Right lobe of liver (tissue), 6 donors: ENCODE data around the gene RIMKLB. TPM values are rescaled to one million over a fixed set of nuclear protein-coding genes. Genes with fewer than 3 reads are reported as not detected.
A peak's percentile ranks its signal among the peaks of the same experiment; 100 is the strongest.

ENCODE experiments used
- ATAC-seq, 4 donors: fragments of 200-7000 bp; cut with Tn5 transposase; one replicate each; pipeline ENCODE4 v1.9.1; 2020; ENCODE audit warnings: mild to moderate bottlenecking in 4 of 4, moderate library complexity in 4 of 4
- DNase-seq, 3 donors: peaks; one replicate each; pipeline ENCODE4 v3.0.0-alpha.2; 2020
- H3K27ac ChIP-seq, 3 donors: fragments of 200-600 bp; one replicate each; pipeline ENCODE4 v1.8.0; 2022
- H3K27me3 ChIP-seq, 2 donors: fragments of 200-600 bp; one replicate each; pipeline ENCODE4 v1.8.0; 2022
- H3K36me3 ChIP-seq, 4 donors: fragments of 200-600 bp; sonication (generic) in 1 of 4; one replicate each; pipeline versions ENCODE4 v1.5.1 to v1.8.0; 2017 to 2022; ENCODE audit warnings: control low read depth in 1 of 4
- H3K4me1 ChIP-seq, 4 donors: fragments of 200-600 bp; sonication (generic) in 1 of 4; one replicate each; pipeline versions ENCODE4 v1.5.1 to v1.8.0; 2017 to 2022; ENCODE audit warnings: control low read depth in 1 of 4
- H3K4me3 ChIP-seq, 3 donors: fragments of 200-600 bp; one replicate each; pipeline ENCODE4 v1.8.0; 2022
- H3K9me3 ChIP-seq, 4 donors: fragments of 200-600 bp; sonication (generic) in 1 of 4; one replicate each; pipeline versions ENCODE4 v1.5.1 to v1.8.0; 2017 to 2022; ENCODE audit warnings: control low read depth in 1 of 4
- POLR2A ChIP-seq: fragments of 450-650 bp; IDR thresholded peaks from one replicate; pipeline ENCODE4 v1.6.1; 2017; ENCODE audit warnings: antibody characterized with exemption, mild to moderate bottlenecking
- WGBS: methylation state at CpG from one replicate; pipeline ENCODE4 v1.1.6; 2018; ENCODE audit warnings: low coverage, low lambda C conversion rate; ENCODE audit not compliant: insufficient coverage; ENCODE audit errors: missing lambda C conversion rate; 5-methylcytosine and 5-hydroxymethylcytosine counted together
- intact Hi-C, 2 donors: fragments of 100-400 bp; cut with DNase I; formaldehyde crosslinking; loops; one replicate each; pipeline versions ENCODE4 v1.11.2 to v1.14.1; 2022
- total RNA-seq, 6 experiments: library from RNA; depleted of rRNA in 2 of 6; stranded (reverse); fragments of >200 nt in 2 of 6; fragmentation: NEBNext Ultra II Directional in 3 of 6; extraction: Animal tissue kit (Norgen Biotek cat#: 25700) in 3 of 6; gene quantifications; one replicate each; pipeline versions ENCODE4 v1.1.0 to v1.2.4, GENCODE V29; 2016 to 2023
- TF ChIP-seq, protein P1 (sequence below), 4 donors: fragments of 200-600 bp in 3 of 4; fragments of 450-650 bp in 1 of 4; IDR thresholded peaks; one replicate each; pipeline versions ENCODE4 v1.5.1 to v1.8.0; 2016 to 2022; ENCODE audit warnings: antibody characterized with exemption in 4 of 4, mild to moderate bottlenecking in 2 of 4
- donor health status: DM: no; HTN: yes; CAD: no.
- donor health status: DM: no; HTN: no; CAD: no.
- donor health status: DM: no; HTN: no; CAD: no.
- donor health status: DM: no; HTN: yes; CAD: no.
- donor health status: DM: no; HTN: yes; CAD: no.

The RIMKLB gene
- total RNA-seq, 6 experiments from 2014 or later: 1.3 to 4.7 (median 2.6) TPM

DNA sequence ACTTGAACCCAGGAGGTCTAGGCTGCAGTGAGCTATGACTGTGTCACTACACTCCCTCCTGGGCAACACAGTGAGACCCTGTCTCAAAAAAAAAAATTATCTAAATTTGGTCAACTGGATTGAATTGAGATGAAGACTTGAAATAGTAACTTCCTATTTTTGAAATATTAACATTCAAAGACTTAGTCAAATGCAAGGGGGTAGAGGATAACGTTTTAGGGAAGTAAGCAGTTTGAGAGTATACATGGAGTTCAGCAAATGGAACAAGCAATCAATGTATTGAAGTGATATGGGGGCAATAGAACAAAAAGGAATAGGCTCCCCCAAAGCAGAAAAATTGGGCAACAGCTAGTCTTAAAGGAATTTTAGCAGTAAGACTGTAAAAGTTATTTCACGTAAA is 30.5 kb upstream of the RIMKLB start:
- 58% methylated on average over 2 of the region's 2 CpGs for WGBS

DNA sequence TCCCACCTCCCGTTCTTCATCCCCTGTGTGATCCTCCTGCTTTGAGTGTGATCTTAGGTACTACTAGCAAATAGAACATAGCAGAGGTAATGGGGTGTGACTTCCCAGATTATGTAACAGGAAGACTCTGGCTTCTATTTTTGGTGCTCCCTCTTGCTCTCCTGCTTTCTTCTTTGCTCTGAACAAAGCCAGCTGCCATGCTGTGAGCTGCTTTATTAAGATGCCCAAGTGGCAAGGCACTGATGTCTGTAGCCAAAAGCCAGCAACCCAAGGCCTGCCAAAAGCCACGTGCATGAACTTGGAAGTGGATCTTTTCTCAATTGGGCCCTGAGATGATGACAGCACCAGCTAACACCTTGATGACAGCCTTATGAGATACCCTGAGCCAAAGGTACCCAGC is 29.4 kb upstream of the RIMKLB start:
- H3K27me3 ChIP-seq: no peaks in the 10 kb centered on the region
- H3K4me3 ChIP-seq: no peak overlapping the region
- no peaks in the 10 kb centered on the region for H3K9me3 ChIP-seq
- intact Hi-C loops: loop anchor here in 1 of 2 donors (10.0 kb wide), 1 partner anchor 376 kb away; no protein-coding TSS in a partner anchor
- ATAC-seq (no peak), DNase-seq (no peak)
- H3K4me1 ChIP-seq: no peaks in the 10 kb centered on the region
- no peak overlapping the region for H3K27ac ChIP-seq
- 44% methylated on average over 2 of the region's 2 CpGs for WGBS
- no peak for TF ChIP-seq POLR2A
- TF ChIP-seq, protein P1, sequence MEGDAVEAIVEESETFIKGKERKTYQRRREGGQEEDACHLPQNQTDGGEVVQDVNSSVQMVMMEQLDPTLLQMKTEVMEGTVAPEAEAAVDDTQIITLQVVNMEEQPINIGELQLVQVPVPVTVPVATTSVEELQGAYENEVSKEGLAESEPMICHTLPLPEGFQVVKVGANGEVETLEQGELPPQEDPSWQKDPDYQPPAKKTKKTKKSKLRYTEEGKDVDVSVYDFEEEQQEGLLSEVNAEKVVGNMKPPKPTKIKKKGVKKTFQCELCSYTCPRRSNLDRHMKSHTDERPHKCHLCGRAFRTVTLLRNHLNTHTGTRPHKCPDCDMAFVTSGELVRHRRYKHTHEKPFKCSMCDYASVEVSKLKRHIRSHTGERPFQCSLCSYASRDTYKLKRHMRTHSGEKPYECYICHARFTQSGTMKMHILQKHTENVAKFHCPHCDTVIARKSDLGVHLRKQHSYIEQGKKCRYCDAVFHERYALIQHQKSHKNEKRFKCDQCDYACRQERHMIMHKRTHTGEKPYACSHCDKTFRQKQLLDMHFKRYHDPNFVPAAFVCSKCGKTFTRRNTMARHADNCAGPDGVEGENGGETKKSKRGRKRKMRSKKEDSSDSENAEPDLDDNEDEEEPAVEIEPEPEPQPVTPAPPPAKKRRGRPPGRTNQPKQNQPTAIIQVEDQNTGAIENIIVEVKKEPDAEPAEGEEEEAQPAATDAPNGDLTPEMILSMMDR (IDR thresholded peaks at IDR 0.05): no peak
- no peaks in the 10 kb centered on the region for H3K36me3 ChIP-seq

More for the DNA sequence above, 30.5 kb upstream of the RIMKLB start:
- H3K27me3 ChIP-seq: no peaks in the 10 kb centered on the region
- H3K4me1 ChIP-seq: no peaks in the 10 kb centered on the region
- DNase-seq (no peak), ATAC-seq (no peak)
- no peak for TF ChIP-seq POLR2A
- TF ChIP-seq, protein P1 (IDR thresholded peaks at IDR 0.05): no peak
- no peak overlapping the region for H3K4me3 ChIP-seq
- no peaks in the 10 kb centered on the region for H3K9me3 ChIP-seq
- H3K36me3 ChIP-seq: no peaks in the 10 kb centered on the region
- intact Hi-C loops: loop anchor here in 1 of 2 donors (10.0 kb wide), 1 partner anchor 378 kb away; no protein-coding TSS in a partner anchor
- H3K27ac ChIP-seq: no peak overlapping the region

DNA sequence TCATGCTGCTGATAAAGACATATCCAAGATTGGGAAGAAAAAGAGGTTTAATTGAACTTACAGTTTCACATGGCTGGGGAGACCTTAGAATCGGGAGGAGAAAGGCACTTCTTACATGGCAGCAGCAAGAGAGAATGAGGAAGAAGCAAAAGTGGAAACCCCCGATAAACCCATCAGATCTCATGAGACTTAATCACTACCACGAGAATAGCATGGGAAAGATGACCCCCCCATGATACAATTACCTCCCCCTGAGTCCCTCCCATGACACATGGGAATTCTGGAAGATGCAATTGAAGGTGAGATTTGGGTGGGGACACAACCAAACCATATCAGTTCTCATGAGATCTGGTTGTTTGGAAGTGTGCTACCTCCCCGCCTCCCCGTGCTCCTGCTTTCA is 25.4 kb upstream of the RIMKLB start:
- 68% methylated on average over 4 of the region's 5 CpGs for WGBS
- TF ChIP-seq POLR2A: no peak
- TF ChIP-seq, protein P1 (IDR thresholded peaks at IDR 0.05): no peak
- H3K9me3 ChIP-seq: no peaks in the 10 kb centered on the region
- H3K36me3 ChIP-seq: no peaks in the 10 kb centered on the region
- DNase-seq (no peak), ATAC-seq (no peak)
- intact Hi-C loops: loop anchor here in 1 of 2 donors (10.0 kb wide), 1 partner anchor 372 kb away; no protein-coding TSS in a partner anchor
- H3K4me1 ChIP-seq: no peaks in the 10 kb centered on the region
- no peaks in the 10 kb centered on the region for H3K27me3 ChIP-seq
- H3K27ac ChIP-seq: no peak overlapping the region
- H3K4me3 ChIP-seq: no peak overlapping the region

DNA sequence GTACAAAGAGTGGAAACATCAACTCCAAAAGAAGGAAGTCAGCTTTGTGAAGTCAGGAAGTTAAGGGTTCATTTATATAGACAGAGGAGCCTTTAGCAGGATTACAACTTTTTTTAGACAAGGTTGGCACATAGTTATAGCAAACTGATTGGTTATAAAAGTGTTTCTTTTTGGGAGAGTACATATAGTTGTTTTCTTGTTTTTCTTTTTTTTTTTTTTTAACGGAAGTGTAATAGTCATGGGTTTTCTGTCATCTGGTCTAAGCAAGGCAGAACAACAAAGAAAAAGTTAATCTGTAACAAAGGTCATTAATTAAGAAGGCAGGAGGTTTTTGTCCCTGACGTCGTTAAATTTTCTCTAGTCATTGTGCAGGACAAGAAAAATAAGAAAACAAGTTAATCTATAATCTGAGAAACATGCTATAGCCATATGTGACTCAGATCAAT is 22.2 kb upstream of the RIMKLB start:
- DNase-seq (no peak), ATAC-seq (peak; percentile 22 to 61 (median 43))
- intact Hi-C loops: loop anchor here in 1 of 2 donors (5.0 to 10.0 kb wide), 2 partner anchors 212 to 369 kb away; no protein-coding TSS in a partner anchor
- Histone ChIP-seq H3K27me3 (no peaks in the 10 kb centered on the region), H3K36me3 (no peaks in the 10 kb centered on the region), H3K4me3 (no peak overlapping the region), H3K27ac (peak overlapping the region in 1 of 3 donors; percentile 26), H3K4me1 (no peaks in the 10 kb centered on the region), H3K9me3 (no peaks in the 10 kb centered on the region)
- 10% methylated on average over 3 of the region's 3 CpGs for WGBS
- TF ChIP-seq, protein P1 (IDR thresholded peaks at IDR 0.05): no peak
- TF ChIP-seq POLR2A: no peak
